Measurements from ENCODE around the gene ERBB2. TPM values are rescaled to one million over a fixed set of nuclear protein-coding genes. Genes with fewer than 3 reads are reported as not detected.

Gene ERBB2
- total and polyA plus RNA-seq, 2 of the 13 experiments (the other 11 are each of a cell fraction or from before 2014, with no cell fraction given), result 57.7 to 64.1 TPM

DNA sequence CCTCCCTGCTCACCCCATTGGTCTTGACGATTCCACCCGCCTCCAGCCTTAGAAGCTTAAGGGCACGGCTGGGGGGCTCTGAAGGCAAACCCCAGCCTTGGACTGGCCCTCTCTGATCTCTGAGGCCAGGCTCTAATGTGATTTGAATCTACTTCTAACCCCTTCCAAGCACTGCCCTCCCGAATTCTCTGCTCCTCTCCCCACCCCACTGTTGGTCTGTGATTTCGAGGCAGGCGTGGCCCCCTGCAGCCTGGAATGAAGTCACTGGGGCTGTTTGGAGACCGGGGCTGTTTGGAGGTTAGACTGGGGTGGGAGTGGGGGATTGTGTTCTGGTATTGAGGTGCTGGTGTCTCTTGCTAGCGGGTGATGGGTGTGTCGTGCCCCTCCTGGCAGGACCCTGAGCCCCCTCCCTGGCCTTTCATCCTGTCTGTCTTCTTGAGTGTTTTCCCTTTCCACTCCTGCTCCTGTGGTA lies 40.1 kb downstream of the ERBB2 start (continued):
- no peak; the same call in 1 of the 2 replicates for TF ChIP-seq ZNF556 (CRISPR knock-in tag; IDR thresholded peaks at IDR 0.05; ENCODE audit: borderline replicate concordance)
- TF ChIP-seq, protein P1, sequence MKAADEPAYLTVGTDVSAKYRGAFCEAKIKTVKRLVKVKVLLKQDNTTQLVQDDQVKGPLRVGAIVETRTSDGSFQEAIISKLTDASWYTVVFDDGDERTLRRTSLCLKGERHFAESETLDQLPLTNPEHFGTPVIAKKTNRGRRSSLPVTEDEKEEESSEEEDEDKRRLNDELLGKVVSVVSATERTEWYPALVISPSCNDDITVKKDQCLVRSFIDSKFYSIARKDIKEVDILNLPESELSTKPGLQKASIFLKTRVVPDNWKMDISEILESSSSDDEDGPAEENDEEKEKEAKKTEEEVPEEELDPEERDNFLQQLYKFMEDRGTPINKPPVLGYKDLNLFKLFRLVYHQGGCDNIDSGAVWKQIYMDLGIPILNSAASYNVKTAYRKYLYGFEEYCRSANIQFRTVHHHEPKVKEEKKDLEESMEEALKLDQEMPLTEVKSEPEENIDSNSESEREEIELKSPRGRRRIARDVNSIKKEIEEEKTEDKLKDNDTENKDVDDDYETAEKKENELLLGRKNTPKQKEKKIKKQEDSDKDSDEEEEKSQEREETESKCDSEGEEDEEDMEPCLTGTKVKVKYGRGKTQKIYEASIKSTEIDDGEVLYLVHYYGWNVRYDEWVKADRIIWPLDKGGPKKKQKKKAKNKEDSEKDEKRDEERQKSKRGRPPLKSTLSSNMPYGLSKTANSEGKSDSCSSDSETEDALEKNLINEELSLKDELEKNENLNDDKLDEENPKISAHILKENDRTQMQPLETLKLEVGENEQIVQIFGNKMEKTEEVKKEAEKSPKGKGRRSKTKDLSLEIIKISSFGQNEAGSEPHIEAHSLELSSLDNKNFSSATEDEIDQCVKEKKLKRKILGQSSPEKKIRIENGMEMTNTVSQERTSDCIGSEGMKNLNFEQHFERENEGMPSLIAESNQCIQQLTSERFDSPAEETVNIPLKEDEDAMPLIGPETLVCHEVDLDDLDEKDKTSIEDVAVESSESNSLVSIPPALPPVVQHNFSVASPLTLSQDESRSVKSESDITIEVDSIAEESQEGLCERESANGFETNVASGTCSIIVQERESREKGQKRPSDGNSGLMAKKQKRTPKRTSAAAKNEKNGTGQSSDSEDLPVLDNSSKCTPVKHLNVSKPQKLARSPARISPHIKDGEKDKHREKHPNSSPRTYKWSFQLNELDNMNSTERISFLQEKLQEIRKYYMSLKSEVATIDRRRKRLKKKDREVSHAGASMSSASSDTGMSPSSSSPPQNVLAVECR (CRISPR knock-in tag; IDR thresholded peaks at IDR 0.05; ENCODE audit: borderline replicate concordance), result no peak
- peak; percentile 60 for TF ChIP-seq ZC3H4 (CRISPR knock-in tag; IDR thresholded peaks at IDR 0.05; ENCODE audit: borderline replicate concordance)
- no peak for TF ChIP-seq ZNF496 (CRISPR knock-in tag; IDR thresholded peaks at IDR 0.05; ENCODE audit: insufficient replicate concordance)
- TF ChIP-seq MEF2D (CRISPR knock-in tag; IDR thresholded peaks at IDR 0.05), result no peak
- no peak for TF ChIP-seq FIP1L1 (IDR thresholded peaks at IDR 0.05; ENCODE audit: borderline replicate concordance, insufficient read depth, low read depth, low read length)
- 0 out of 2 replicates have a peak, but pooled peaks have one; percentile 53 for TF ChIP-seq SETDB1 (CRISPR knock-in tag; IDR thresholded peaks at IDR 0.05; ENCODE audit: borderline replicate concordance)
- no peak for TF ChIP-seq NFKB2 (CRISPR knock-in tag; IDR thresholded peaks at IDR 0.05; ENCODE audit: borderline replicate concordance)
- TF ChIP-seq MIXL1 (CRISPR knock-in tag; IDR thresholded peaks at IDR 0.05), result no peak
- TF ChIP-seq POLR2A (IDR thresholded peaks at IDR 0.05; ENCODE audit: insufficient read depth in 1 of 2, low read depth in 2 of 2, low read length in 2 of 2), result peak in 1 of 2 experiments; percentile 0; a peak in 1 of 4 replicates
- no peak for TF ChIP-seq NAIF1 (CRISPR knock-in tag; IDR thresholded peaks at IDR 0.05; ENCODE audit: borderline replicate concordance)
- TF ChIP-seq, protein P2, sequence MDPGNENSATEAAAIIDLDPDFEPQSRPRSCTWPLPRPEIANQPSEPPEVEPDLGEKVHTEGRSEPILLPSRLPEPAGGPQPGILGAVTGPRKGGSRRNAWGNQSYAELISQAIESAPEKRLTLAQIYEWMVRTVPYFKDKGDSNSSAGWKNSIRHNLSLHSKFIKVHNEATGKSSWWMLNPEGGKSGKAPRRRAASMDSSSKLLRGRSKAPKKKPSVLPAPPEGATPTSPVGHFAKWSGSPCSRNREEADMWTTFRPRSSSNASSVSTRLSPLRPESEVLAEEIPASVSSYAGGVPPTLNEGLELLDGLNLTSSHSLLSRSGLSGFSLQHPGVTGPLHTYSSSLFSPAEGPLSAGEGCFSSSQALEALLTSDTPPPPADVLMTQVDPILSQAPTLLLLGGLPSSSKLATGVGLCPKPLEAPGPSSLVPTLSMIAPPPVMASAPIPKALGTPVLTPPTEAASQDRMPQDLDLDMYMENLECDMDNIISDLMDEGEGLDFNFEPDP (CRISPR knock-in tag; conservative IDR thresholded peaks at IDR 0.05), result no peak
- TF ChIP-seq PHB2 (IDR thresholded peaks at IDR 0.05; ENCODE audit: partially characterized antibody), result no peak
- no peak for TF ChIP-seq TEAD3 (CRISPR knock-in tag; optimal IDR thresholded peaks at IDR 0.05; ENCODE audit: borderline replicate concordance)
- no peak for TF ChIP-seq KLF16 (CRISPR knock-in tag; IDR thresholded peaks at IDR 0.05)
- TF ChIP-seq ZNF354B (CRISPR knock-in tag; IDR thresholded peaks at IDR 0.05), result no peak
- no peak for TF ChIP-seq ZNF431 (CRISPR knock-in tag; IDR thresholded peaks at IDR 0.05; ENCODE audit: borderline replicate concordance, low read depth)
- TF ChIP-seq ZNF253 (CRISPR knock-in tag; IDR thresholded peaks at IDR 0.05; ENCODE audit: borderline replicate concordance), result no peak
- TF ChIP-seq ZNF138 (CRISPR knock-in tag; IDR thresholded peaks at IDR 0.05; ENCODE audit: low read depth), result no peak
- no peak for TF ChIP-seq PAWR (CRISPR knock-in tag; IDR thresholded peaks at IDR 0.05; ENCODE audit: borderline replicate concordance)
- TF ChIP-seq PRMT3 (CRISPR knock-in tag; IDR thresholded peaks at IDR 0.05; ENCODE audit: borderline replicate concordance, low read depth), result no peak
- 0 out of 2 replicates have a peak, but pooled peaks have one; percentile 14 for TF ChIP-seq ZNF101 (CRISPR knock-in tag; IDR thresholded peaks at IDR 0.05; ENCODE audit: borderline replicate concordance, low read depth)
